ENCODE measurements around the gene ZG16B.

Gene ZG16B

DNA sequence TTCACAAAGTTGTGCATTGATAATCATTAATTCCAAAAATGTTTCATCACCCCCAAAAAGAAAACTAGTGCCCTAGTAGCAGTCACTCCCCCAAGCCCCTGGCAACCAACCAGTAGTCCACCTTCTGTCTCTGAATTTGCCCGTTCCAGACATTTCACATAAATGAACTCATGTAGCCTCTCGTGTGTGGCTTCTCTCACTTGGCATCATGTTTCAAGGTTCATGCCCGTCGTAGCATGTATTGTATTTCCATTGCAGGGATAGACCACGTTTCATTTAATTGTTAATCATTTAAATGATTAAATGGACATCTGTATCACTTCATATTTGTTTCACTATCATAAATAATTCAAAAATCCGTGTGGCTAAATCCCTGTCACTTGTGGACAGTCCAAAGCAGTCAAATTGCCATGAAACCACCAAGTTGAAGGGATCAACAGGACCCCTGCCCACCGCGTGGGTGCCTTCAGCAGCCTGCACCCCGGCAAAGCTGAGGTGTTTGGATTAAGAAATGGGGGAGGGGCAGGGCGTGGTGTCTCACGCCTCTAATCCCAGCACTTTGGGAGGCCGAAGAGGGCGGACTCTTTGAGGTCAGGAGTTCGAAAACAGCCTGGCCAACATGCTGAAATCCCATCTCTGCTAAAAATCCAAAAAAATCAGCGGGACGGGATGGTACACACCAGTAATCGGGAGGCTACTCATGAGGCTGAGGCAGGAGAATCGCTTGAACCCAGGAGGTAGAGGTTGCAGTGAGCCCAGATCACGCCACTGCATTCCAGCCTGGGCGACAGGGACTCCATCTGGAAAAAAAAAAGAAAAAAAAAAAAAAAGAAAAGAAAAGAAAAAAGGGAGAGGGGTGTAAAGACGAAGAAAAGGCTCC is 44.2 kb downstream of the ZG16B start:
- H3K27ac ChIP-seq (ENCODE audit: low read length): no peak overlapping the region
- peak overlapping the region in 1 of 2 donors; percentile 37 for H3K9ac ChIP-seq (ENCODE audit: low read length in 2 of 2)
- H3K4me3 ChIP-seq (ENCODE audit: low read length in 2 of 2): peak overlapping the region in 1 of 2 donors; percentile 15
- H3K27me3 ChIP-seq (ENCODE audit: control insufficient read depth in 1 of 2, insufficient read depth in 2 of 2, low read length in 2 of 2): no peaks in the 10 kb centered on the region
- no peaks in the 10 kb centered on the region for H3K9me3 ChIP-seq (ENCODE audit: control insufficient read depth in 2 of 2, low read length in 2 of 2)
- H3K36me3 ChIP-seq (ENCODE audit: control insufficient read depth in 2 of 2, insufficient read depth in 2 of 2, low read length in 2 of 2): no peaks in the 10 kb centered on the region
- peaks cover 2% of the 10 kb centered on the region for H3K4me1 ChIP-seq (ENCODE audit: control insufficient read depth, insufficient read depth, low read length)

DNA sequence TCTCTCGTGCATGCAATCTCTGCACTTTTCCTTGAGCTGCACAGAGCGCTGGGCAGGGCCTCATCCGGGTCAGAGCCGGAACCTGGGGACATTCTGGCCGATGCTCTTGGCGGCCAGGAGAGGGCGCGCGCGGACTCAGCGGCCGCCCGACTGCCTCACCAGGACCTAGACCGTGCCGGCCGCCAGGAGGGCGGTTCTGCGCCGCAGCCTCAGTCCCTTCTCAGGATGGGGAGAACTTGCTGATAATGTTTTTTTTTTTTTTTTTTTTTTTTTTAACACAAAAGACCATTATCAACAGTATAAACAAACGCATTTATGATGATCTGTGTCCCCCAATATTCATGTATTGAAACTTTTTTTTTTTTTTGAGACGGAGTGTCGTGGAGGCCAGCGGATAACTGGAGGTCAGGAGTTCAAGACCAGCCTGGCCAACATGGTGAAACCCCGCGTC is 44.8 kb downstream of the ZG16B start:
- Histone ChIP-seq H3K9ac (ENCODE audit: low read length in 2 of 2) (no peak overlapping the region), H3K36me3 (ENCODE audit: control insufficient read depth in 2 of 2, insufficient read depth in 2 of 2, low read length in 2 of 2) (no peaks in the 10 kb centered on the region), H3K4me1 (ENCODE audit: control insufficient read depth, insufficient read depth, low read length) (peaks cover 2% of the 10 kb centered on the region), H3K9me3 (ENCODE audit: control insufficient read depth in 2 of 2, low read length in 2 of 2) (no peaks in the 10 kb centered on the region), H3K27ac (ENCODE audit: low read length) (no peak overlapping the region), H3K4me3 (ENCODE audit: low read length in 2 of 2) (no peak overlapping the region), H3K27me3 (ENCODE audit: control insufficient read depth in 1 of 2, insufficient read depth in 2 of 2, low read length in 2 of 2) (no peaks in the 10 kb centered on the region)

DNA sequence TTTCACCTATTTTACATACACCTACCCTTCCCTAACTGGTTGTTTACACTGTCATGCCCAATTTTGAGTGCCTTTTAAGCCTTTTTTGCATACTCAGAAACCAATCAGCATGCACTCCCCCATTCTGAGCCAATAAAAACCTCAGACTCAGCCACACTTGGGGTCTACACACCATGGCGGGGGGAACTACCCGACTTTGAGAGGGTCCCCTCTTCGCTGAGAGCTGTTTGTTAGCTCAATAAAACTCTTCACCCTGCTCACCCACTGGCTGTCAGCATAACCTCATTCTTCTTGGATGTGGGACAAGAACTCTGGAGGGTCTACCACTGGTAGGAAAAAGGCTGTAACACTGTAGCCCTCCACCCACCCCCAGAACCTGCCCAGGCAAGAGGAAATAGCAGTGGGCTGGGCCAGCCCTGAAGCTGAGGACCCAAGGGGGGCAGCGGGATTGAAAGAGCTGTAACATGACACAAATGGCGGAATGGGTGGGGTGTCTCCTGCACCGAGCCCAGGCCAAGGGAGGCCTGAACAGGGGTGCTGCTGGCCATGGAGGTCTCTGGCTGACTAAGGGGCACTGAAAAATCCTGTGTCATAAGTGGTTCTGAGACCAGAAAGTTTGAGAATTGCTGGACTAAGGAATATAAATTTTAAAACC is 49.9 kb downstream of the ZG16B start:
- no peaks in the 10 kb centered on the region for H3K27me3 ChIP-seq (ENCODE audit: control insufficient read depth in 1 of 2, insufficient read depth in 2 of 2, low read length in 2 of 2)
- no peak overlapping the region for H3K27ac ChIP-seq (ENCODE audit: low read length)
- no peaks in the 10 kb centered on the region for H3K9me3 ChIP-seq (ENCODE audit: control insufficient read depth in 2 of 2, low read length in 2 of 2)
- peaks cover 15% of the 10 kb centered on the region for H3K4me1 ChIP-seq (ENCODE audit: control insufficient read depth, insufficient read depth, low read length)
- no peak overlapping the region for H3K4me3 ChIP-seq (ENCODE audit: low read length in 2 of 2)
- H3K36me3 ChIP-seq (ENCODE audit: control insufficient read depth in 2 of 2, insufficient read depth in 2 of 2, low read length in 2 of 2): no peaks in the 10 kb centered on the region
- H3K9ac ChIP-seq (ENCODE audit: low read length in 2 of 2): no peak overlapping the region

Measured in stomach smooth muscle (tissue), 2 donors.